GM06990 (cell line): Measurements from ENCODE around the gene PARN.
A peak's percentile ranks its signal among the peaks of the same experiment; 100 is the strongest.

ENCODE experiments used
- DNase-seq: peaks from one replicate; pipeline ENCODE4 v3.0.0-alpha.2; 2011; ENCODE audit not compliant: insufficient read length; ENCODE audit errors: extremely low read depth
- H3K27me3 ChIP-seq: replicated peaks from 2 replicates; pipeline ENCODE4 v1.6.0; 2011; ENCODE audit warnings: low read length; ENCODE audit not compliant: control insufficient read depth, insufficient read depth
- H3K36me3 ChIP-seq: 2 replicates; pipeline ENCODE4 v1.5.1; 2011; ENCODE audit warnings: low read length; ENCODE audit not compliant: control insufficient read depth, insufficient read depth
- H3K4me3 ChIP-seq: replicated peaks from 2 replicates; pipeline ENCODE4 v1.5.1; 2011; ENCODE audit warnings: low read depth, mild to moderate bottlenecking, control low read depth, low read length
- TF ChIP-seq, protein P1 (sequence below): IDR thresholded peaks from 2 replicates; pipeline ENCODE4 v1.5.1; 2011; ENCODE audit warnings: low read length, control low read depth, mild to moderate bottlenecking, inconsistent platforms; ENCODE audit not compliant: insufficient read depth, poor library complexity, severe bottlenecking

PARN gene

DNA sequence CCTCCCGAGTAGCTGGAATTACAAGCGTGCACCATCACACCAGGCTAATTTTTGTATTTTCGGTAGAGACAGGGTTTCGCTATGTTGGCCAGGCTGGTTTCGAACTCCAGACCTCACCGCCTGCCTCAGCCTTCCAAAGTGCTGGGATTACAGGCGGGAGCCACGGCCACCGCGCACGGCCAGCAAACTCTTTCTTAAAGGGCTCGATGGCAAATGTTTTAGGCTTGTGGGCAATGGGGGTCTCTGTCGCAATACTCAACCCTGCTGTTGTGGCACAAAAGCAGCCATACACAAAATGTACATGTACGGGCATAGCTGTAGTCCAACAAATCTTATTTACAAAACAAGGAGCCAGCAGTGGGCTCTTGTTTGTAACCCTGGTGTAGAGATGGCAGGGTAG, 18.4 kb downstream of the PARN start:
- H3K36me3 ChIP-seq: peaks cover 13% of the 10 kb centered on the region
- TF ChIP-seq, protein P1, sequence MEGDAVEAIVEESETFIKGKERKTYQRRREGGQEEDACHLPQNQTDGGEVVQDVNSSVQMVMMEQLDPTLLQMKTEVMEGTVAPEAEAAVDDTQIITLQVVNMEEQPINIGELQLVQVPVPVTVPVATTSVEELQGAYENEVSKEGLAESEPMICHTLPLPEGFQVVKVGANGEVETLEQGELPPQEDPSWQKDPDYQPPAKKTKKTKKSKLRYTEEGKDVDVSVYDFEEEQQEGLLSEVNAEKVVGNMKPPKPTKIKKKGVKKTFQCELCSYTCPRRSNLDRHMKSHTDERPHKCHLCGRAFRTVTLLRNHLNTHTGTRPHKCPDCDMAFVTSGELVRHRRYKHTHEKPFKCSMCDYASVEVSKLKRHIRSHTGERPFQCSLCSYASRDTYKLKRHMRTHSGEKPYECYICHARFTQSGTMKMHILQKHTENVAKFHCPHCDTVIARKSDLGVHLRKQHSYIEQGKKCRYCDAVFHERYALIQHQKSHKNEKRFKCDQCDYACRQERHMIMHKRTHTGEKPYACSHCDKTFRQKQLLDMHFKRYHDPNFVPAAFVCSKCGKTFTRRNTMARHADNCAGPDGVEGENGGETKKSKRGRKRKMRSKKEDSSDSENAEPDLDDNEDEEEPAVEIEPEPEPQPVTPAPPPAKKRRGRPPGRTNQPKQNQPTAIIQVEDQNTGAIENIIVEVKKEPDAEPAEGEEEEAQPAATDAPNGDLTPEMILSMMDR: no peak
- no peaks in the 10 kb centered on the region for H3K27me3 ChIP-seq

DNA sequence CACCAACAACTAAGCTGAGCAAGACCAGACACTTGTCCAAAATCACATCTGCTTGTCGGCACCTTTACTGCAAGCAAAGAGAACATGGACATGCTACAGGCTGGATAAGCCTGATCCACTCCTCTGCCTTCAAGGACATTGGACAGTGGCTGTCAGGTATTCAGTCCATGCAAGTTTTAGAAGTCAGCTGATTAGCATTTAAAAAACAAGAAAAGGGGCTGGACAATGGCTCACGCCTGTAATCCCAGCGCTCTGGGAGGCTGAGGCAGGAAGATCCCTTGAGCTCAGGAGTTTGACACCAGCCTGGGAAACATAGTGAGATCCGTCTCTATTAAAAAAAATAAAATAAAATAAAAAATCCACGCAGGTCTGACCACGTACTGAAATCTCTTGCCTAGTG, 20.3 kb downstream of the PARN start:
- no peak overlapping the region for H3K4me3 ChIP-seq
- no peaks in the 10 kb centered on the region for H3K27me3 ChIP-seq
- H3K36me3 ChIP-seq: peaks cover 6% of the 10 kb centered on the region
- DNase-seq: no peak
- TF ChIP-seq, protein P1: no peak

More for the DNA sequence above, 18.4 kb downstream of the PARN start:
- DNase-seq: no peak
- no peak overlapping the region for H3K4me3 ChIP-seq

DNA sequence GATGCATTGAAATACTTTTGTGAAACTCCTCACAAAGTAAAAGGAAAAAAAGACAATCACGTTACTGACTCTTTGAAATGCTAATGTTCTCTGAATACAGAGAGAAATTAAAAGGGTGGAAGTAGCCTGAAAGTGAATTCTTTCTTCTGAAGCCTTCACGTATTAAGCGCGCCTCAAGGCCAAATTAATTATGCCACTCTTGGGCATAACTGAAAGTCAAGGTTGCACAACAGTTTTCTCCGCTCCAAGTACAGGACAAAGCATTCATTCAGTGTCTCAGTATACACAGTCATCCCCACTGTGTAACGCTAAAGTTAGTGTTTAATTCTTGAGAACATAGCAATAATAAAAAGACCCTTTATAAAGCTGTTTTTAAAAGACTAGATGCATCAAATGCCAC, 21.5 kb downstream of the PARN start:
- DNase-seq: no peak
- no peak overlapping the region; the same call in 1 of the 2 replicates for H3K4me3 ChIP-seq
- TF ChIP-seq, protein P1: no peak
- H3K27me3 ChIP-seq: no peaks in the 10 kb centered on the region
- H3K36me3 ChIP-seq: peaks cover 5% of the 10 kb centered on the region

DNA sequence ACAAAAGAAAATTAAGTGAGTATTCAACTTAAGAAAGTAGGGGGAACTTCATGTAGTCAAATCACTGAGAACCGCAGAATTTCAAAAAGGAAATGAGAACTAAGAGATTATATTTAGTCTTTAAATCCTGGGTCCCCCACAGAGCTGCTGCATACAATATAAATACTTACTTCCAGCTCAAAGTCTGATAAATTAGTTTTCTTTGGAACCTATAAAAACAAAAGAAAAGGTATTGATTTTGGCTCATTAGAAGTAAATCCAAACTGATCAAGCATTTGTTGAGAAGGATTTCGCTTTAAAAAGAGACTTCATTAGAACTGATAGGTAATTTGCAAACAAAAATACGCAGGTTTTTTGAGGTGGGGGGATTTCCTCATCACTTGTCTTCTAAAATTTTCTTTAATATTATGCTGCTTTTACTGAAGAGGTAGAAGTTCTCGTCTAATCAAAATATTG, 21.9 kb downstream of the PARN start:
- Histone ChIP-seq H3K4me3 (no peak overlapping the region; the same call in 1 of the 2 replicates), H3K36me3 (peaks cover 10% of the 10 kb centered on the region), H3K27me3 (no peaks in the 10 kb centered on the region)
- DNase-seq: peak; percentile 61
- TF ChIP-seq, protein P1: no peak

DNA sequence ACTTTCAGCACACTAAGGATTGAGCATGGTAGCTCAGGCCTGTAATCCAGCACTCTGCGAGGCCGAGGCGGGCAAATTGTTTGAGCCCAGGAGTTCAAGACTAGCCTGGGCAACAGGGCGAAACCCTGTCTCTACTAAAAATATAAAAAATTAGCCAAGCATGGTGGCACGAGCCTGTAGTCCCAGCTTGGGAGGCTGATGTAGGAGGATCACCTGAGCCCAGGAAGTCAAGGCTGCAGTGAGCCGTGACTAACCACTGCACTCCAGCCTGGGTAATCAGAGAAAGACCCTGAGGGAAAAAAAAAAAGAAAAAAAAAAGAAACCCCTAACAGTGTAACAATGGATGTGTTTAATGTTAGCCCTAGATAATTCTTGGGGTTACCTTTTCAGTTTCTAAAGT, 24.0 kb downstream of the PARN start:
- H3K36me3 ChIP-seq: peaks cover 13% of the 10 kb centered on the region

DNA sequence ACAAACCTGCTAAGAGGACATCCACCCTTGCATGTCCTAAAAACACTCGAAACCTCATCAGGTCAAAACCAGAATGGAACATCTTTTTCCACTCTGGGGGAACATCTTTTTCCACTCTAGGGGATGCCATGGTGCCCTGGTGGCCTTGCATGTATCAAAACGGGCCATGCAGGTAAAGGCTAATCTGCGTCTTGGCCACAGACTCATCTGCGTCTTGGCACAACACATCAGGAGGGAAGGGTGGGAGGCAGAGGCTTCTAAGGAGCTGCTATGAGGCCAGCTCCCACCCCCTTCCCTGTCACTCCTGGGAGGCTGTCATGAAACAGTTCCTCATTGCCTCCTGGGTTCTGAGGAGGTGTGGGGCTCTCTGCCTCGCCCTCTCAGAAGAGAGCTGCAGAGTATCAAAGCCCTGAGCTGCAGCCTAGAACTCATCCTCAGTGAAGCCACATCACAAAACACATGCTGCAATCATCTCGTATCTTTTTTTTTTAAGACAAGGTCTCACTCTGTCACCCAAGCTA, 27.6 kb downstream of the PARN start:
- H3K36me3 ChIP-seq: peaks cover 16% of the 10 kb centered on the region
- no peak for DNase-seq
- H3K4me3 ChIP-seq: no peak overlapping the region
- no peaks in the 10 kb centered on the region for H3K27me3 ChIP-seq
- TF ChIP-seq, protein P1: no peak

More for the DNA sequence above, 24.0 kb downstream of the PARN start:
- Histone ChIP-seq H3K27me3 (no peaks in the 10 kb centered on the region), H3K4me3 (peak overlapping the region; percentile 42)
- DNase-seq: peak; percentile 34
- TF ChIP-seq, protein P1: no peak
